HepG2 (cell line): ENCODE results near the gene MXD1. TPM values are rescaled to one million over a fixed set of nuclear protein-coding genes. Genes with fewer than 3 reads are reported as not detected.

Source experiments
- BHLHE40 ChIP-seq: IDR thresholded peaks from 2 replicates; pipeline ENCODE4 v1.6.1; 2011; ENCODE audit warnings: low read length, improper control_type of control experiment
- HDAC6 ChIP-seq: fragments of 200-600 bp; sonication (generic); IDR thresholded peaks from 2 replicates; pipeline ENCODE4 v1.7.0; 2017; ENCODE audit warnings: mild to moderate bottlenecking, antibody characterized with exemption, low read length, low read depth
- NFIB ChIP-seq: sonication (generic); formaldehyde crosslinking; IDR thresholded peaks from 2 replicates; pipeline ENCODE4 v1.9.0; 2021; ENCODE audit warnings: missing genetic modification reagents, mild to moderate bottlenecking, borderline replicate concordance
- NKX3-1 ChIP-seq: sonication (generic); formaldehyde crosslinking; IDR thresholded peaks from 2 replicates; pipeline ENCODE4 v1.5.0; 2020; ENCODE audit warnings: missing genetic modification reagents
- REPIN1 ChIP-seq: sonication (generic); formaldehyde crosslinking; IDR thresholded peaks from 2 replicates; pipeline ENCODE4 v1.8.0; 2022; ENCODE audit warnings: missing genetic modification reagents, low read depth, mild to moderate bottlenecking, borderline replicate concordance
- TGIF2 ChIP-seq: IDR thresholded peaks from 2 replicates; pipeline ENCODE4 v1.6.1; 2016; ENCODE audit warnings: control low read depth, missing compliant biosample characterization
- ZBTB1 ChIP-seq: sonication (generic); formaldehyde crosslinking; IDR thresholded peaks from 2 replicates; pipeline ENCODE4 v1.4.0; 2020; ENCODE audit warnings: missing genetic modification reagents, borderline replicate concordance
- ZFP1 ChIP-seq: IDR thresholded peaks from 2 replicates; pipeline ENCODE4 v1.6.1; 2016
- ZNF124 ChIP-seq: sonication (generic); formaldehyde crosslinking; IDR thresholded peaks from 2 replicates; pipeline ENCODE4 v1.4.0; 2020; ENCODE audit warnings: missing genetic modification reagents
- ZNF34 ChIP-seq: sonication (generic); formaldehyde crosslinking; IDR thresholded peaks from 2 replicates; pipeline ENCODE4 v1.4.0; 2020; ENCODE audit warnings: mild to moderate bottlenecking, missing genetic modification reagents, borderline replicate concordance
- ZNF552 ChIP-seq: sonication (generic); formaldehyde crosslinking; IDR thresholded peaks from 2 replicates; pipeline ENCODE4 v1.9.0; 2022; ENCODE audit warnings: missing genetic modification reagents, mild to moderate bottlenecking, borderline replicate concordance
- ZNF563 ChIP-seq: sonication (generic); formaldehyde crosslinking; IDR thresholded peaks from 2 replicates; pipeline ENCODE4 v1.8.0; 2022; ENCODE audit warnings: mild to moderate bottlenecking, moderate library complexity, missing genetic modification reagents
- polyA plus RNA-seq, 8 experiments: library from polyadenylated mRNA; depleted of rRNA in 3 of 8; stranded (reverse) in 7 of 8; unstranded in 1 of 8; fragments of >200 nt; fragmentation: Illumina TruSeq in 4 of 8; extraction: Trizol in 4 of 8; gene quantifications; 2 replicates each; pipeline versions ENCODE4 v1.2.1 to v1.2.3, GENCODE V29; 2011 to 2016; ENCODE audit warnings: low read depth in 4 of 8, missing spikeins in 1 of 8, mixed read lengths in 1 of 8; ENCODE audit not compliant: insufficient read depth in 1 of 8
- total RNA-seq, 5 experiments: library from RNA; depleted of rRNA; stranded (reverse); fragments of >200 nt; fragmentation: Illumina TruSeq; extraction: Trizol; gene quantifications; 2 replicates each; pipeline ENCODE4 v1.2.3, GENCODE V29; 2016; ENCODE audit warnings: low read depth in 1 of 5
- TF ChIP-seq, protein P1 (sequence below): sonication (generic); formaldehyde crosslinking; IDR thresholded peaks from 2 replicates; pipeline ENCODE4 v1.4.0; 2020; ENCODE audit warnings: mild to moderate bottlenecking, missing genetic modification reagents
- TF ChIP-seq, protein P2 (sequence below): sonication (generic); formaldehyde crosslinking; IDR thresholded peaks from 2 replicates; pipeline ENCODE4 v1.8.0; 2022; ENCODE audit warnings: missing genetic modification reagents, mild to moderate bottlenecking, borderline replicate concordance
- TF ChIP-seq, protein P3 (sequence below): sonication (generic); formaldehyde crosslinking; IDR thresholded peaks from 2 replicates; pipeline ENCODE4 v1.4.0; 2020; ENCODE audit warnings: mild to moderate bottlenecking, missing genetic modification reagents

Gene MXD1
- total and polyA plus RNA-seq, 2 of the 13 experiments (the other 11 are each of a cell fraction or from before 2014, with no cell fraction given), result 6.4 to 14.9 TPM

DNA sequence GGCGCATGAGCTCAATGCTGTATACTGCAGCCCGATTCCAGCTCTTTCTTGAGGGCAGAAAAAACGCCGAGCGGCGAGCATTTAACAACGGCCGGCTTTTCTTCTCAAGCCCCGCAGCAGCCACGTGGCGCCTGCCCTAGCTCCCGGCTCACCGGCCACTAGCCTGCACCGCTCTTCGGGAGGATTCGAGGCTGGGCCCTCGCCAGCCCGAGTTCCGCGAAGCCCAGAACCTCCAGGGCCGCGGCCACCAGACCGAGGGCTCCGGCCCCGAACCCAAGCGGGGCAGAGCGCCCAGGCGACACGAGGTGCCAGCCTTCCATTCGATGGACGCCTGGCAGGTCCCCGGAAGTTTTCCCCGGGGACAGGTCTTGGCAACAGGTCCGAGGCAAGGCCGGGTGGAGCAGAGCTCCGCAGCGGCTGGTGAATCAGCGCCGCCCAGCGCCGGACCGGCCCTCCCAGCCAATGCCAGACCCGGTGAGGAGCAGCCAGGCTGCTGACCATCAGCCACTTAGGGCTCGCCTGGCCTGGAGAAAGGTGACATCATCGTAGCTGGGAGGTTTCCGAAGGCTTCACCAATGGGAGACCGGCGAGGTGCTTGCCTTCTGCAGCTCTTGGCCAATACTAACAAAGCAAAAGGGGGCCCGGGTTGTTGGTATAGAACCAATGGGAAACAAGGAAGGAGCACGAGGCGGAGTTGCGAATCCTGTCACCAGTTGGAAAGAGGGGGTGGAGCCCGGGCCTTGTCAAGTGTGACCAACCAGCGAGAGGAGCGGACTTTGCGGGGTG, 552 bp upstream of the MXD1 start (continued):
- TF ChIP-seq, protein P1, sequence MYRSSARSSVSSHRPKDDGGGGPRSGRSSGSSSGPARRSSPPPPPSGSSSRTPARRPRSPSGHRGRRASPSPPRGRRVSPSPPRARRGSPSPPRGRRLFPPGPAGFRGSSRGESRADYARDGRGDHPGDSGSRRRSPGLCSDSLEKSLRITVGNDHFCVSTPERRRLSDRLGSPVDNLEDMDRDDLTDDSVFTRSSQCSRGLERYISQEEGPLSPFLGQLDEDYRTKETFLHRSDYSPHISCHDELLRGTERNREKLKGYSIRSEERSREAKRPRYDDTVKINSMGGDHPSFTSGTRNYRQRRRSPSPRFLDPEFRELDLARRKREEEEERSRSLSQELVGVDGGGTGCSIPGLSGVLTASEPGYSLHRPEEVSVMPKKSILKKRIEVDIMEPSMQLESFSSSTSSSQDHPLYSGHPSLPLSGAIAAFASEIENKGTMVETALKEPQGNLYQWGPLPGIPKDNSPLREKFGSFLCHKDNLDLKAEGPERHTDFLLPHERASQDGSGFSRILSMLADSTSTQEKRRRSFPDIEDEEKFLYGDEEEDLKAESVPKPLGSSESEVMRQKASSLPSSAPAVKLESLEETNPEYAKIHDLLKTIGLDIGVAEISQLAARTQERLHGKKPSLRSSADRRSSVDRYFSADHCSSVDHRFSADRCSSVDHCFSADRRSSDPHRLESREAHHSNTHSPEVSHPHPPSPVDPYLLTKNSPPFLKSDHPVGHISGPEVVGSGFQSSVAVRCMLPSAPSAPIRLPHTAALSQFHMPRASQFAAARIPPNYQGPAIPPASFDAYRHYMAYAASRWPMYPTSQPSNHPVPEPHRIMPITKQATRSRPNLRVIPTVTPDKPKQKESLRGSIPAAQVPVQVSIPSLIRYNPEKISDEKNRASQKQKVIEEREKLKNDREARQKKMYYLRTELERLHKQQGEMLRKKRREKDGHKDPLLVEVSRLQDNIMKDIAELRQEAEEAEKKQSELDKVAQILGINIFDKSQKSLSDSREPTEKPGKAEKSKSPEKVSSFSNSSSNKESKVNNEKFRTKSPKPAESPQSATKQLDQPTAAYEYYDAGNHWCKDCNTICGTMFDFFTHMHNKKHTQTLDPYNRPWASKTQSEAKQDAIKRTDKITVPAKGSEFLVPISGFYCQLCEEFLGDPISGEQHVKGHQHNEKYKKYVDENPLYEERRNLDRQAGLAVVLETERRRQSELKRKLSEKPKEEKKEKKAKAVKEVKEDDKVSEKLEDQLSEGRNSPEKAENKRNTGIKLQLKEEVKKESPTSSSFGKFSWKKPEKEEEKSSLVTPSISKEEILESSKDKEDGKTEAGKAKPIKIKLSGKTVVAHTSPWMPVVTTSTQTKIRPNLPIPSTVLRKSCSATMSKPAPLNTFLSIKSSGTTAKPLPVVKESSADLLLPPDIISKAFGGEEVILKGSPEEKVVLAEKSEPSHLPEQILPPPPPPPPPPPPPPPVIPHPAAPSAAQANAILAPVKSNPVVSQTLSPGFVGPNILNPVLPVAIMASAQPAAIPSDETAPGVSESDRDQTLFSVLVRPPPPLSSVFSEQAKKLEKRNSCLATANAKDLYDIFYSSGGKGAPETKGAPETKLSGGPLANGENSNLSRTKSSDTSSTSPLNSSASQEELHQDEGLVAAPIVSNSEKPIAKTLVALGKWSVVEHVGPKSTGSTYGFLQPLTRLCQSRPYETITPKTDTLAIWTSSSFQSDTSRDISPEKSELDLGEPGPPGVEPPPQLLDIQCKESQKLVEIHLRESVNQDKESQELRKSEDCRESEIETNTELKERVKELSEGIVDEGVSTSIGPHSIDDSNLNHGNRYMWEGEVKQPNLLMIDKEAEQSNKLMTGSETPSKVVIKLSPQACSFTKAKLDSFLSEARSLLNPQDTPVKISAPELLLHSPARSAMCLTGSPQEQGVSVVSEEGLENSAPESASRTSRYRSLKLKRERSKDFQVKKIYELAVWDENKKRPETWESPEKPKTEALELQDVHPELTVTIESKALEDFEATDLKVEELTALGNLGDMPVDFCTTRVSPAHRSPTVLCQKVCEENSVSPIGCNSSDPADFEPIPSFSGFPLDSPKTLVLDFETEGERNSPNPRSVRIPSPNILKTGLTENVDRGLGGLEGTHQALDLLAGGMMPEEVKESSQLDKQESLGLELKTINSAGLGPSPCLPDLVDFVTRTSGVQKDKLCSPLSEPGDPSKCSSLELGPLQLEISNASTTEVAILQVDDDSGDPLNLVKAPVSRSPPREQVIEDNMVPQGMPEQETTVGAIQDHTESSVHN (CRISPR knock-in tag), result peak; percentile 97
- TF ChIP-seq BHLHE40, result peak; percentile 25; the same call in 1 of the 2 replicates
- TF ChIP-seq ZBTB1 (CRISPR knock-in tag), result no peak
- 0 out of 2 replicates have a peak, but pooled peaks have one; percentile 91 for TF ChIP-seq ZNF552 (CRISPR knock-in tag)
- no peak for TF ChIP-seq REPIN1 (CRISPR knock-in tag)
- TF ChIP-seq, protein P2, sequence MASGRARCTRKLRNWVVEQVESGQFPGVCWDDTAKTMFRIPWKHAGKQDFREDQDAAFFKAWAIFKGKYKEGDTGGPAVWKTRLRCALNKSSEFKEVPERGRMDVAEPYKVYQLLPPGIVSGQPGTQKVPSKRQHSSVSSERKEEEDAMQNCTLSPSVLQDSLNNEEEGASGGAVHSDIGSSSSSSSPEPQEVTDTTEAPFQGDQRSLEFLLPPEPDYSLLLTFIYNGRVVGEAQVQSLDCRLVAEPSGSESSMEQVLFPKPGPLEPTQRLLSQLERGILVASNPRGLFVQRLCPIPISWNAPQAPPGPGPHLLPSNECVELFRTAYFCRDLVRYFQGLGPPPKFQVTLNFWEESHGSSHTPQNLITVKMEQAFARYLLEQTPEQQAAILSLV (CRISPR knock-in tag), result peak; percentile 85
- peak; percentile 84 for TF ChIP-seq ZFP1
- peak; percentile 93 for TF ChIP-seq ZNF34 (CRISPR knock-in tag)
- peak; percentile 88; the same call in 1 of the 2 replicates for TF ChIP-seq TGIF2 (CRISPR knock-in tag)
- TF ChIP-seq NKX3-1 (CRISPR knock-in tag), result peak; percentile 74; the same call in 1 of the 2 replicates
- TF ChIP-seq ZNF124 (CRISPR knock-in tag), result no peak
- TF ChIP-seq ZNF563 (CRISPR knock-in tag), result peak; percentile 86; the same call in 1 of the 2 replicates
- no peak for TF ChIP-seq NFIB (CRISPR knock-in tag)
- TF ChIP-seq, protein P3, sequence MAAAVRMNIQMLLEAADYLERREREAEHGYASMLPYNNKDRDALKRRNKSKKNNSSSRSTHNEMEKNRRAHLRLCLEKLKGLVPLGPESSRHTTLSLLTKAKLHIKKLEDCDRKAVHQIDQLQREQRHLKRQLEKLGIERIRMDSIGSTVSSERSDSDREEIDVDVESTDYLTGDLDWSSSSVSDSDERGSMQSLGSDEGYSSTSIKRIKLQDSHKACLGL, result peak; percentile 98
- TF ChIP-seq HDAC6, result no peak
